Fibroblast of pulmonary artery (primary cell): Measurements from ENCODE around the gene TINAGL1.

Experiments
- DNase-seq: peaks from one replicate; pipeline ENCODE4 v3.0.0-alpha.2; 2010; ENCODE audit warnings: low read depth
- H3K4me3 ChIP-seq: replicated peaks from 2 replicates; pipeline ENCODE4 v1.5.1; 2011; ENCODE audit warnings: low read depth, mild to moderate bottlenecking, control low read depth, low read length, moderate library complexity
- CTCF ChIP-seq: IDR thresholded peaks from 2 replicates; pipeline ENCODE4 v1.5.1; 2011; ENCODE audit warnings: mild to moderate bottlenecking, control low read depth, low read length, inconsistent platforms; ENCODE audit errors: missing control alignments

TINAGL1 gene

DNA sequence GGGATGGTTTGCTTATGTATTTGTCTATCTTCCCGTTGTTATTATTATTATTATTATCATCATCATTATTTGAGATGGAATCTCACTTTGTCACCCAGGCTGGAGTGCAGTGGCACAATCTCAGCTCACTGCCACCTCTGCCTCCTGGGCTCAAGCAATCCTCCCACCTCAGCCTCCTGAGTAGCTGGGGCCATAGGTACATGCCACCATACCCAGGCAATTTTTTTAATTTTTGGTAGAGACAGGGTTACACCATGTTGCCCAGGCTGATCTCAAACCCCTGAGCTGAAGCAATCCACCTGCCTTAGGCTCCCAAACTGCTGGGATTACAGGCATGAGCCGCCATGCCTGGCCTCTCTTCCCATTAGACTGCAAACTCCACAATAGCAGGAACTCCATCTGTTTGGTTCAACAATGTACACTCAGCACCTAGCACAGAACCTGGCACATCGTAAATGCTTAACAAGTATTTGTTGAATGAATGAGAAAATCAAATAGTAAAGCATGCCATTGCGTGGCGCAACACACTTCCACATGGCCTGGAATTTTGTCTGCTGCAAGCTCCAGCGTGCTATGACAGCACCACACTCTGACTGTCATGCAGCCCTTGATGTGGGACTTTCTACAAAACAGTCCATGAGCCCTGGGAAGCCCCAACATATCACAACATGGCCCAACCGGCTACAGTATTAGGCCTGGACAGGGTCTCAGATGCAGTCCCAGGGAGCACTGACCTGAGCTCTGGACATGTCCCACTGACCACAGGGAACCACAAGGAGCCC lies 3.8 kb upstream of the TINAGL1 start:
- DNase-seq: peak; percentile 65
- no peak for TF ChIP-seq CTCF

GRCh38 chr1:31573261-31573660 lies 3.1 kb upstream of the TINAGL1 start:
- TF ChIP-seq CTCF: no peak
- DNase-seq: no peak
- no peak overlapping the region for H3K4me3 ChIP-seq

More for the DNA sequence above, 3.8 kb upstream of the TINAGL1 start:
- no peak overlapping the region for H3K4me3 ChIP-seq

- DNase-seq: no peak
- TF ChIP-seq CTCF: no peak
- no peak overlapping the region for H3K4me3 ChIP-seq
These were observed 1.5 kb upstream of the TINAGL1 start for GRCh38 chr1:31574749-31575368.

DNA sequence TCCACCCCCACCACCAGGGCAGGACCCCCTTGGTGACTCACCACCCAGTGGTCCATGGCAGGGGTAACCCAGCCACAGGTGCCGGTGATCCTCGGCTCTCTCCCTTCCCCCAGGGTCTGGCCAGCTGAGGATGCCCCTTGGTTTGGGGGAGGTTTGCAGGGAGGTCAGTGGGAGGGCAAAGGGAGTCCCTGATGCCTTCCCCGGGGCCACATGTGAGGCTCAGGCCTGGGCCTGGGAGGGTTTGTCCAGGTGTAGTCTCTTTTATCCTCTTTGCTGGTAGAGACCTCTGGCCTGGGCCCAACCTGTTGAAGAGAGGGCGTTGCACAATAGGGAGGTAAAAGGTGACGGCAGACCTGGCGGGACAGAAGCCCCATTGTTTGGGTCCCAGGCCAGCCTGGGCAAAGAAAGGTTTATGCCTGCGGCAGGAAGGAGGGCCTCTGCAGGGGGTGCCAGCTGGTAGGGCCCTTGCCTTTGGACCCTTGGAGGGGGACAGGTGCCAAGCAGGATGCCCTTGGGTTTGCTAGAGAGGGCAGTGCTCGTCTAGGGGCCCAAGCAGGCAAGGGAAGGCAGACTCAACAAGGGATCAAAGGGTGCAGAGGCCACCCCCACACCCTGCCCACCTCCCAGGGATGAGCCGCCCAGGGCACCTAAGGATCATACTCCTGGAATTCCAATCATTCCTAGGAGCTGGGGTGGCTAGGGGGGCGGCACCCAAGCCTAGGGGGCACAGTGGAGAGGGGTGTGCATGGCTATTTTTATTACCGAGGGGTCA lies 760 bp upstream of the TINAGL1 start:
- DNase-seq: no peak
- H3K4me3 ChIP-seq: no peak overlapping the region
- TF ChIP-seq CTCF: no peak

- no peak for DNase-seq
- no peak for TF ChIP-seq CTCF
- H3K4me3 ChIP-seq: peak overlapping the region; percentile 37
These were observed 584 bp downstream of the TINAGL1 start for GRCh38 chr1:31576743-31577455.

- no peak for TF ChIP-seq CTCF
- H3K4me3 ChIP-seq: peak overlapping the region; percentile 37
- peak; percentile 61 for DNase-seq
These were observed 1.3 kb downstream of the TINAGL1 start for GRCh38 chr1:31577515-31578192.
